HUDEP-2 (cell line): ENCODE results near the gene AGAP1.

Experiments used
- DNase-seq, 76 experiments: peaks; one replicate each; lab custom pipeline; 2025; ENCODE audit not compliant: unreplicated experiment in 76 of 76; lab: John Stamatoyannopoulos, UW

Gene AGAP1

DNA sequence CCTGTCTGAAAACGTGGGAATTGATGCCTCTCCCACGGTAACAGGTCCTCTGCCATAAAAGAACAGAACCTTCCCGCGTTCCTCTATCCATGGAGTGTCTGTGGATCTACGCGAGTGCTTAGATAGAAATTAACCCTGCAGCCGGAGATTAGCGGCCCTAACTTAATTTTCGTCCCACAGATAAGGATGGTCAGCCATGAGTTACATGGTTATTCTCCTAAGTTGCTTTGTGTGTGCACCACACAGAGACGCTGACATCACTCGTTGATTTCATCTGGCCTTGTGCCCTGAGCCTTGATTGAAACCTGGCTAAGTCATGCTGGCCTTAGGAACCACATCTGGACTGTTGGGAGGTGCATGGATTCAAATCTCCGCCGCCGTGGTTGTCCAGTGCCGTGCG, 542.2 kb downstream of the AGAP1 start:
- DNase-seq, result no peak

DNA sequence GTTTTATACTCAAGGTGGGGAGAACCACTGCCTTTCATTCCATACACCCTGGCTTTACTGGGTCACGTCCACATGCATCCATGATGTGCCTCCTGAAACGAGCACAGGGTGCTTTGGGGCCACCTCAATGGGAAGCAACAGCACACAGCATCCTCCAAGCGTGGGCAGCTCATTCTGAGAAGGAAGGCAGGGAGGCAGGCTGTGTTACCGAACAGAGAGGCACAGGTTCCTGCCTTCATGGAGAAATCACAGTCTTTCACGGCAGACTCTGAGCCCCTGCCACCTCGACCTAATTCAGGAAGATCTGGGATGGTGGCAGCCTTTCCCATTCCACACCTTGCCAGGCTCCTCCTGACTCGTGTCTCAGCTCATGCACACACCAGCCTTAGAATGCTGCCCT, 544.3 kb downstream of the AGAP1 start:
- DNase-seq, result no peak

GRCh38 chr2:236040600-236041328, 546.9 kb downstream of the AGAP1 start:
- no peak for DNase-seq

- DNase-seq, result no peak
These were observed 547.8 kb downstream of the AGAP1 start for GRCh38 chr2:236041616-236042015.

GRCh38 chr2:236042087-236042486, 548.2 kb downstream of the AGAP1 start:
- no peak for DNase-seq

DNA sequence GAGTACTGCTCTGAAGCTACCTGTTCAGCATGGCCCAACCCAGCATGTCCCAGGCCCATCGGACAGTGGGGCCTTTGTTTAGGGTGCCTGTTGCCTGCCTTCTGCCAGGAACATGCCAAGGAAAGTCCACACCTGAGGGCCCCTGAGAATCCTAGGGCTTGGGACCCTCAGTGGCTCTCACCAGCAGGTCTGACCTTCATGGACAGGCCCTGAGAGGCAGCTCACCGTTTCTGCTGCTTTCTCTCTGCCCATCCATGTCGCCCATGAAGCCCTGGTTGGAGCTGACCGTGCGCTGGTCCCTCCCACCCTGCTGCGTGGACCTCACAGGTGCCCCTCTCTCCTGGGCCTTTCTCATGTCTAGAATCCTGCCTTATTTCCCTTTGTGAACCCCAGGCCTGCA, 550.3 kb downstream of the AGAP1 start:
- no peak for DNase-seq

GRCh38 chr2:236045251-236046235, 551.7 kb downstream of the AGAP1 start:
- no peak for DNase-seq

DNA sequence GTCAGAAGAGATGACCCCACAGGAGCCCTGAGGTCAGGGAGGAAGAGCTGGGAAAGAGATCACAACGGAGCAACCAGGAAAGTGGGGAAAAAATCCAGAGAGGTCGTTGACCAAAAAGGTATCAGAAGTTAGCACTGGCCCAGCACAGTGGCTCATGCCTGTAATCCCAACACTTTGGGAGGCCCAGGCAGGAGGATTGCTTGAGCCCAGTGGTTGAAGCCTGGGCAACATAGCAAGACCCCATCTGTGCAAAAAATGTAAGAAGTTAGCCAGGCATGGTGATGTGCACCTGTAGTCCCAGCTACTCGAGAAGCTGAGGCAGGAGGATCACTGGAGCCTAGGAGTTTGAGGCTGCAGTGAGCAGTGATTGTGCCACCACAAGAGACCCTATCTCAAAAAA, 552.9 kb downstream of the AGAP1 start:
- DNase-seq, result no peak

DNA sequence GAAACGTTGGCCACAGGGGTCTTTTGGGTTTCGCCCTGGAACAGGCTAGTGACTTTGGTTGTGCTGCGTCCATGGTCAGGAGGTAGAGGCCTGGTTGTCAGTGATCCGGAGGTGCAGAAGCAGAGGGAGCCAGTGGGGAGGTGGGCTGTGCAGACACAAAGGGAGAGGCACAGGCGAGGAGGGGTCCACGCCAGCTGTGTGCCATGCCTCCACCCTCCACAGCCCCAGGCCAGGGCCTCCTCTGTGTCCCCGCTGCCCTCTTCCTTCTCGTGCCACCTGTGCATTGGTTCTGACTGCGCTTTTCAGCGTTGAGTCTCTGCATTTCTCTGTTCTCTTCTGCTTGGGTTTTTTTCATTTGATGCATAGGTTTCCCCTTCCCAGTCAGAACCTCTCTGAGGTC, 553.3 kb downstream of the AGAP1 start:
- DNase-seq, result no peak

DNA sequence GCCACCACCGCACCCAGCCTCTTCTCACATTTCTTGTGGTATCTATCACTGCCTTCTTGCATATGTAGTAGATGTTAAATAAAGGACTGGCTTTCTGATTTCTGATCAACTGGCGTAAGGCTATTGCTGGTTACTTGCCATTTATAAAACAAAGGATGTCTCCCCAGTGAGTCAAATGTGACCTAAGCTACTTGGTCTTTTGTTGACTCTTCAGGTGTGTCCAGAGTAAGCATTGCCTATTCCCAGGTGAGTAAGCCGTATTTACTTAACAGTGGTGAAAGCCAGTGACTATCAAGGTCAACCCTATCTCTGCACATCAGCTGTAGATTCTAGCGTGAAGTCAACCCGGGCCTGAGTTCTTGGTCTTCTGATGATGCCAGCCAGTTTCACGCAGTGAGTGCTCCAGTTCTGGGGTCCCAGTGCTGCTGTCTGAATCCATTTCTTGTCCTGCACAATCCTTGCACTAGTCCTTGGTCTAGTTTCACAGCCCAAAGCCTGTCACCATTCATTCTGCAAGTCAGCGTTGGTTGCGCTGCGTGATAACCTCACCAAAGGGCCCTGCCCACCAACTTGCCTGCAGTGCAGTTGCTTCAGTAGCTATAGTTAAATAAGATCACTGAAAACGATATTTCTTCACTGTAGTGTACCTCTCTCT, 554.2 kb downstream of the AGAP1 start:
- no peak for DNase-seq

DNA sequence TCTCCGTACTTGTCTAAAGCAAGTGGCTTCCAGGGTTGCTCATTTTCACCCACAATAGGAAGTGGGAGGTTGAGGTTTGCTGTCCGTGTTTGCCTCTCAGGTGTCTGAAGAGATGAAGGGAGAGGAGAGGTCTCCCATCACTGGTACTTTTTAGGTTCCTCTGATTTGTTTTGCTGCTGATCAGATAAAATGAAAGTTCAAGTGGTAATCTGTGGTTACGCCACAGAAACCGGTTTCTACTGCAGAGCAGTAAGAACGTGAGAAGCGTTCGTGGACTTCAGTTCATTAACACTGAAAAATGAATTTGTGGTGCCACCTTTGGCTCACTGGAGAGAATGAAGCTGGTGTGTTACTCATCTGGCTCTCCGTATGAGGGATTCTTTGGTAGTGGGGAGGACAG, 556.1 kb downstream of the AGAP1 start:
- no peak for DNase-seq

- no peak for DNase-seq
These were observed 557.5 kb downstream of the AGAP1 start for GRCh38 chr2:236051351-236051750.

DNA sequence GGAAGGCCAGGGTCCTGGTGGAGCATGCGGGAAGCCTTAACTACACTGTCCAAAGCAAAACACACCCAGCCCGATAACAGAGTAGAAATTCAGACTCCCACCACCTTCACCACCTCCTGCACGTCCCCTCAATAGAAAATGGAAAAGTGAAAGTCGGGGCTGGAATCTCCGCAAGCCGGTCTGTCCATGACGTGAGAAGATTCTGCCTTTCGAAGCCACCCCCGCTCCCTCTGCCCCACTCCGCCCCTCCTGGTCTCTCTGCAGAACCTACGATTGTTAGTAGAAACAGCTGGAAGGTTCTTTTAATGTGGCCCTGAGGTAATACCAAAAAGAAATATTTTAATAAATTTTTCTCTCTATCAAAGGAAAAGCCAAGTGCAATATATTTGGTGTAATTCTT, 558.0 kb downstream of the AGAP1 start:
- DNase-seq, result no peak

- DNase-seq, result no peak
These were observed 558.4 kb downstream of the AGAP1 start for GRCh38 chr2:236052206-236052605.

GRCh38 chr2:236052926-236053821, 559.3 kb downstream of the AGAP1 start:
- DNase-seq, result no peak

DNA sequence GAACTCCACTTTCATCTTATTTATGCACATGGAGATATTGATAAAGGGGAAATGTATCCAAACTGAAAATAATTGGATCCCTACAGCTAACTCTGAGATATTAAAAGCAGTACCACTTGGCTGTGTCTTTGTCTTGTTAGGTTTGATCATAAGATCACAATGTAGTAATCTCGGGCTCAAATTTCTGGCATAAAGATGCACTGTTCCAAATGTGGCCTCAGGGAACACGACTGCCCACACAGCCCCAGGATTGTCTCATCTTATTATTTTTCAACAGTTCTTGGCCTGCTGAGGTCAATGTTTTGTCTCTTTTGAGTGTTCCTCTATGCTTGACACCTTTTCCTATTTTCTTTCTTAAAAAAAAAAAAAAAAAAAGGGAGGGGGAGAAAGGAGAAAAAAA, 560.3 kb downstream of the AGAP1 start:
- no peak for DNase-seq

DNA sequence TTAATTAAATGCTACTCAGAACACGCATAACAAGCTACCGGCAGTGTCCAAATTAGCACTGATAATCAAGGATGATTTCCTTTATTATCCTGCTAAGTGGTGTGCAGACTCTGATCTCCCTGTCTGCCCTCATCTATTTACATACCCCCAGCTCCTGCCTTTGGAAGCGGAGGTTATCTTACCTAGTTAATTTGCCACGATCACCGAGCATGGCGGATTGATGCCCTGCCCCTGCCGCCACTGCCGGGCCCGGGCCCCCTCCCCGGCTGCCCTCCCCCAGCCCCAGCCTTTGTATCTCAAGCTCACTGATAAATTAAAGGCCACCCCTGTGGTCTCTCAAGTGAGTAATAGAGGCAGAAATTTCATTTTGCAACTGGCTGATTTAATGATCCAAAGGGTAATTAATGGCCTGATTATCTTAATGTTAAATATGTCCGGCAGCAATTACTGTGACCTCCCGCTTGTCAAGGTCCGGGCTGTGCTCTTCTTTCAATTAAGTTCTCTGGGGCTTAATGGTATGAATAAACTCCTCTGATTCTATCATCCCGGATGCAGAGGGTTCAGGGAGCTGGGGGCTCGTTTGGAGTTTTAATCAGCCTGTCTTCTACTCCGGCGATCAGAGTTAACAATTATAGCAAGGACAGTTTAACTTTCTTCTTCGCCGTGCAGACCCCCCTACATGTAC, 560.9 kb downstream of the AGAP1 start:
- DNase-seq, result no peak

GRCh38 chr2:236055471-236055870, 561.6 kb downstream of the AGAP1 start:
- no peak for DNase-seq

- DNase-seq, result no peak
These were observed 562.3 kb downstream of the AGAP1 start for GRCh38 chr2:236056141-236056540.

GRCh38 chr2:236057375-236057774, 563.5 kb downstream of the AGAP1 start:
- DNase-seq, result no peak
